GM19239 (cell line): ENCODE data around the gene NSMF.

Experiments used
- DNase-seq: peaks from one replicate; pipeline ENCODE4 v3.0.0; 2011; ENCODE audit warnings: low spot score; ENCODE audit not compliant: insufficient read length
- FAIRE-seq: peaks from 2 replicates; lab custom pipeline; 2011; peaks lifted over from hg19 to GRCh38; lab: Jason Lieb, UNC

Gene NSMF, protein sequence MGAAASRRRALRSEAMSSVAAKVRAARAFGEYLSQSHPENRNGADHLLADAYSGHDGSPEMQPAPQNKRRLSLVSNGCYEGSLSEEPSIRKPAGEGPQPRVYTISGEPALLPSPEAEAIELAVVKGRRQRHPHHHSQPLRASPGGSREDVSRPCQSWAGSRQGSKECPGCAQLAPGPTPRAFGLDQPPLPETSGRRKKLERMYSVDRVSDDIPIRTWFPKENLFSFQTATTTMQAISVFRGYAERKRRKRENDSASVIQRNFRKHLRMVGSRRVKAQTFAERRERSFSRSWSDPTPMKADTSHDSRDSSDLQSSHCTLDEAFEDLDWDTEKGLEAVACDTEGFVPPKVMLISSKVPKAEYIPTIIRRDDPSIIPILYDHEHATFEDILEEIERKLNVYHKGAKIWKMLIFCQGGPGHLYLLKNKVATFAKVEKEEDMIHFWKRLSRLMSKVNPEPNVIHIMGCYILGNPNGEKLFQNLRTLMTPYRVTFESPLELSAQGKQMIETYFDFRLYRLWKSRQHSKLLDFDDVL

DNA sequence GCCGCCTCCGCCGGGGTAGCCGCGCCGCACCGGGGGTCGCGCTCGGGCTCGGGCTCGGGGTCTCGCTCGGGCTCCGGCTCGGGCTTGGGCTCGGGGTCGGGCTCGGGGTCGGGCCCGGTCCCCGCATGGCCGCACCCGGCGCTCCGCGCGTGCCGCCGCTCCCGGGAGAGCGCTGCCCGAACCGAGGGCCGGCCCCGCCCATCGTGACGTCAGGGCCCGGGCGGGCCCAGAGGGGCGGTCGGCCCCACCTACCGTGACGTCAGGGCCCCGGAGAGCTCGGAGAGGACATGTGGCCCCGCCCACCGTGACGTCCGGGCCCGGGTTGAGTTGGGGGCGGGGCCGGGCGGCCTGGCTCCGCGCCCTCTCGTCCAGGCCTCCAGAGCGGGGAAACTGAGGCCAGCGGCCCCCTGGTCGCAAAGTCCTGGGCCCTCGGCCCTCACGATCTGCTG is at the start of gene NSMF:
Gene NSMF (minus strand): TSS at position 183 of the 449 bp plus-strand sequence. CDS start 232 bp downstream, outside the sequence.
- peak; percentile 100 for DNase-seq

DNA sequence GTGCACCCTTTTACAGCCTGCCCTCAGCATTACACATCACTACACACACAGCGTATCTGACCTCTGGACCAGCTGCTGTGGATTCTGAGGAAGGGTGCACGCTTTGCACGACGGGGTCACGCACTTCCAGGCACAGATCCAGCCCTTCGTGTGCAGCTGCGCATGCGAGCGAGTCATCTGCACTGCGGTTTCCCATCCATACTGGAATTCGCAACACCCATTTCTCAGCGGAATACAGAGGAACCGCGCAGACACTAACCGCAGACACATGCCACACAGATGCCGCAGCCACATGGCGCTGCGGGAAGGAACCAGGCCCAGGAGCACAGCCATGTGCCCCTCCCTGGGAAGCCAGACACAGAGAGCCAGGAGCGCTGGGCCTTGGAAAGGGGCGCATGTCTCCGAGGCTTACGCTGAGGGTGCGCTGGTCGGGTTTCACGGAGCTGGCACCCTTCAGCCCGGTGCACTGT is 47.6 kb upstream of the NSMF start:
- no peak for DNase-seq
- no peak for FAIRE-seq

More for the DNA sequence above, at the start of gene NSMF:
- peak; percentile 84 for FAIRE-seq

DNA sequence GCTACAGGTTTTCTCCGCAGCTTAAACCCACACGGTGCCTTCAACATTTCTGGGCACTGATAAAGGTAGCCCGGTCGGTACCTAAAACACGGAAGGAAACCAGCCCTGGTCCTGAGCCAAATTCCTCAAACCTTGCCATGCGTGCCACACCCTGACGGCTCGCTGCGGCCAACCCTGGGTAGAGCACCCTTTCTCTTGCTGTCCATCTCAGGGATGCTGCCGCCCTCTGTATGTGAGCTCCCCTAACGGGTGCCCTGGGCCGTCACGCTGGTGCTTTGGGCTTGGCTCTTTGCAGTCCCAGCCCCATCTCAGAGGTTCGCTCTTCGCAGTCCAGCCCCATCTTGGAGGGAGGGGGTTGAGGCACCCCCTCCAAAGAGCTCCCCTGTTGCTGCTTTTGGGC is 47.1 kb upstream of the NSMF start:
- no peak for DNase-seq
- no peak for FAIRE-seq

DNA sequence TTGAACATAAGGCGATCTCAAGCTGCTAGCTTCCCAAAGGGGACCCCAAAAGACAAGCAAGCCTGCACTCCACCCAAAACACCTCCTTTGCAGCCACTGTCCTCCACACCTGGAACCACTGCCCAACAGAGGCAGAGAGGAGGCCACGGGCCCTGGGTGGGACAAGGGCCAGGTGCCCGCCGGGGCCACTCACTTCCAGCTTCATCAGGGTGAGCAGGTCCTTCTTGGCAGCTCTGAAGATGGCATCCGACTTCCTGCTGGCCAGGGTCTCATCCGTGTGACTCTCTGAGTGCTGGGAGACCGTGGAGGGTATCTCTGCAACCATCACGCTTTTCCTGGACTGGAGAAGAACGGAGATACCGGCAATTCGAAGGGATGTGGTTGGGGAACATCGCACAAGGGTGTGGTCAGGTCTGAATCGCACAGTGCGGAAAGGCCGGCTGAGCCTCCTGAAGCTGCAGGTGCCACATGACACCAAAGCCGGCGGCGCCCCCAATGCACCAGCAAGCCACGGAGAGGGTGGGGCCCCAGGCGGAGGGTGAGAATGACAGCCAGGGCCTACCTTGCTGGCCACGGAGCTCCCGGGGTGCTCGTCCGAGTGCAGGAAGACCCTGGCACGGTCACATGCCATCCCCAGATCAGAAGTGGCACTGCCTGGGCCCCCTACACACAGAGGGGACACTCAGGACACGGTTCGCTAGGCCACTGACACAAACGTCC is 46.4 kb upstream of the NSMF start:
- no peak for DNase-seq
- FAIRE-seq: no peak

DNA sequence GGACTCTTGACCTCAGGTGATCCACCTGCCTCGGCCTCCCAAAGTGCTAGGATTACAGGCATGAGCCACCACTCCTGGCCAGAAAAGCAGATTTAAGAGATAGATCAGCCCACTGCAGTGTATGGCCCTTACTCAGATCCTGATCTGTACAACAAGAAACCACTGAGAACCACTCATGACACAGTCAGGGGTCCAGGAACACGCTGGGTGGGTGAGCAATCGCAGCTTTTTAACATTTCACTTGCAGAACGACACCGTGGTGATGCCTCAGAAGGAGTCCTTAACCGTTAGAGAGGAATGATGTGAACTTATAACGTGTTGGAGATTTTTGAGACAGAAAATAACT is 45.3 kb upstream of the NSMF start:
- DNase-seq (no peak), FAIRE-seq (no peak)

DNA sequence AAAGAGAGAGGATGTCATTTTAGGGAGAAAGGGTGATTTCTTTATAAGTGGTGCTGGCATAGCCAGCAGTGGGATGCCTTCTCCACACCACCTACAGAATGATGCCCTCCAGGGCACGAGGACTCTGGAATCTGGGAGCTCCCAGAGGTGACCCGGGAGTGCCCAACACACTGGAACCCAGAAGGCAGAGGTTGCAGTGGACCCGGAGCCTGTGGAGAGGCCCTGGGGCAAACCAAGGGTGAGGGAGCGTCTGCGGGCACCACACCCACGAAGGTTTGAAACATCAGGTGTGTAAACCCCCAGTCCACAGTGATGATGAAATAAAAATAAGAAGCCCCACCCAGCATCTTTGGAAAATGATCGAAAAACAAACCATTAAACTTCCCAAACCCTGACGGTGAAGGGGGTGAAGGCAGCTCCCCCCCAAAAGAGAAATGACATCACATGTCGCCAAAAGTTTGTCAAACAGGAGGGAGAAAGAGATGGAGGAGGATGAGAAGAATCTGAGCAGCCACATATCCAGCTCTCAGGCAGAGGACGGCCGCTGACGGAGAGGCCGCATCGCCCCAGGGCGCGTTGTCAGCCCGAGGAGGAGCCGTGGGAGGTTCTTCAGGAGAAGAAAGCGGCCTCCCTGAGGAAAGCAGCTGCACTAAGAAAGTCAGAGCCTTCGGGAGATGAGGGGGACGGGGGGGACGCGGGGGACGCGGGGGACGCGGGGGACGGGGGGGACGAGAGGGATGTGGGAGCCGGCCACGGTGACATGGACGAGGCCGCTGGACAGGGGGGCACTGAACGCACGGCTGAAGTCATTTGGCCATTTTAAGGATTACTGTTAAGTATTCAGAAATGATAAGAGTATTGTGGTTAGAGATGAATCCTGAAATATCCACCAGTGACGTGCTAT is 43.1 kb upstream of the NSMF start:
- DNase-seq: no peak
- FAIRE-seq: no peak

DNA sequence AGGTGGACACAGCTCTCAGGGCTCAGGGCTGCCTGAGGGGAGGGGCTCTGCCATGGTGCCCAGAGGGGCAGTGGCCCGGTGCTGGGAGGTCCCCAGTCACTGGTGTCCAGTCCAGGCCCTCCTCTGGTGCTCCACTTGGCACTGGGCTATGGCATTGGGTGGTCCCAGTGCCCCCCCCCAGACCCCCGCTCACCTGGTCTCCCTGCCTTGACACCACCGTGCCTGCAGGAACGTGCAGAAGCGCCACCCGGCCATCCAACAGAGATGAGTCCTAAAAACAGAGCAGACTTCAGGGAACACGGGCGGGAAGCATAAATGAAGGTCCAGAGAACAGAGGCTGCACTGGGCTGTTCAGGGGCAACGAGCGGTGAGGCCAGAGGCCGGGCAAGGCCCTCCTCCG is 42.3 kb upstream of the NSMF start:
- FAIRE-seq: no peak
- no peak for DNase-seq

DNA sequence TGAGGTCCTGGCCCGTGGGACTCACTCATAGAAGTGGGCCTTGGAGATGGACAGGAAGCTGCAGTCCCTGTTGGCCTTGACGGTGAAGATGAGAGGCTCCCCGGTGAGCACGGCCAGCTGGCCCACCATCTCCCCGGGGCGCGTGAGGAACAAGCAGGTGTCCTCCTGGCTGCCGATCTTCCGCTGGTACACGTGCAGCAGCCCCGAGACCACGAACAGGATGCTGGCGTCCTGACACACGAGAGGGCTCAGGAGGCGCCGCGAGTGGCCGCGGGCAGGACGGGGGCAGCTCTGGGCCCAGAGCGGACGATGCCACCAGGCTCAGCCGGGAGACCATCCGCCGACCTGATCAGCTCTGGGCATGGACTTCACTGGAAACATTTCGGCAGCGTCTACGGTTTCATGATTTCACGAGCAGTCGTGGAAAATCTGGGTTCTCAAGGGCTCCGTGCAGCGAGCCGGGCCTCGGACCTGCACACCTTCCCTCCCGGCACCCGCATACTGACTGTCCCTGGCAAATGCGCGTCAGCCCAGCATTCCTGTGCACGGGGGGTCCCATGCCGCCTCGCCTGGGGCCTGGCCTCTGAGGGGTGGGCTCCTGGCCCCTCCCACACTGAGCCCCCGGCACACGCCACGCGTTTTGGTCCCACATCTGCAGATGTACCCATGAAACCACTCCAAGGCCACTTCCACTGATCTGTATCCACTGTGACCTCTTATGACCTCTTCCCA is 41.7 kb upstream of the NSMF start:
- FAIRE-seq (no peak), DNase-seq (no peak)

DNA sequence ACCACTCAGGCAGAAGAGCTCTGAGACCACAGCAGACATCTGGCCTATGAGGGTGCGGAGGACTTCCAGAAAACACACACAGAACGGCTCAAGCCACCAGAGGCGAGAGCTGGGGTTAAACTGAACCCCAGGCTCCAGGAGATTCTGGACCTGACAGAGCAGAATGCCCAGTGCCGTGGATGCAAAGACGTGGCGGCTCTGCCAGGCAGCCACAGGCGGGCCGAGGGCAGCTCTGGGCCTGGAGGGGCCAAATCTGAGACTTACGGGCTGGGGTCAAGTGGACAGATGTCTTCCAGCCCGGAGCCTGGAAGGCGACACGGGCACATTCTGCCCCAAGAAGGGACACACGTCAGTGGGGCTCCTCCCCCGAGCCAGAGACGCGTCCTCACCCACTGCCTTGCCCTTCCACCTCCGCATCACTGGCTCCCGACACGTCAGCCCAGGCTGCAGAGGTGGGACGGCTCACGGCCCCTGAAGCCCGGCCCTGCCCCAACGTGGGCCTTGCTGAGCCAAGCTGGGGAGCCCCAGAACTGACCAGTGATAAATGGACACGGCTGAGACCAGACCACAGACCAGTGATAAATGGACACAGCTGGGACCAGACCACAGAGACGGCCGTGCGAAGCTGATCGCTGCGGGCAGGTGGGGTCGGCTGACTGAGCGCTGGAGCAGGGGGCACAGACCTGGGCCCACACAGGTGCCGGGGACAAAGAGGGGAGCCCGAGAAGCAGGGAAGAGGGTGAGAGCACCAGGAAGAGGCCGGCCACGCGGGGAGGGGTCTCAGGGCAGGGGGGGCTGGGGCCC is 40.9 kb upstream of the NSMF start:
- DNase-seq (no peak), FAIRE-seq (no peak)

DNA sequence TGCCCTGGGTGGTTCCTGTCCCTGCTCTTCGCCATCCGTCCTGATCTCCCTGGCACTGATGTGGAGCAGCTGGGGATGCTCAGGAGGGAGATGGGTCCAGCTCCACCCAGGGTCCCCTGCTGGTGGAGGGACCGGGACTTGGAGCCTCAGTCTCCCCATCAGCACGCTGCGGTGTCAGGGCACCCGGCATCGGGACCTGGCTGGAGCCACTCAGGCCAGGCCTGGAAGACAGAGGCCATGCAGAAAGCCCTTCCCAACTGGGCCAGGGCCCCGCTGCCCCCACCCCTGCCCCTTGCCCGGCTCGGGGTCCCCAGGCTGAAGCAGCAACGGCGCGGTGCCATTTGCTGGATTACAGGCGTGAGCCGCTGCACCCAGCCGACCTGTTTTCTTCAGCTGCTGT is 40.3 kb upstream of the NSMF start:
- FAIRE-seq: no peak
- DNase-seq: no peak

DNA sequence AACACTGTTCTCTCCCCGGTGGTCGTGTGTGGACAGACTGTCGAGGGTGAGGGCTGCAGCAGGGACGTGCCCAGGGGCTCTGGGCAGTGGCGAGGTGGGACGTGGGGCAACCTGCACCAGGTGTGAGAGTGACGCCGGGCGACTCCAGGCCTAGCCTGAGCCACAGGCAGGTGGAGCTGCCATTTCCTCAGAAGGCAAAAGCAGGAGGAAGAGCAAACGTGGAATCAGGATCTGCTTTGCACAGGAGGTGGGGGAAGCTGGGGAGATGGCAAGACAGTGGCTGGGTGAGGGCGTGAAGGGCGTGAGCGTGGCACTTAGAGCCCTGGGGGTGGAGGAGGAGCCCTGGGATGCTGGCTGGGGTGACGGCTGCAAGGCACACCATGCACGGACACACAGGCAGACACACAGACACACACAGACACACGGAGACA is 39.6 kb upstream of the NSMF start:
- DNase-seq: no peak
- FAIRE-seq: no peak

DNA sequence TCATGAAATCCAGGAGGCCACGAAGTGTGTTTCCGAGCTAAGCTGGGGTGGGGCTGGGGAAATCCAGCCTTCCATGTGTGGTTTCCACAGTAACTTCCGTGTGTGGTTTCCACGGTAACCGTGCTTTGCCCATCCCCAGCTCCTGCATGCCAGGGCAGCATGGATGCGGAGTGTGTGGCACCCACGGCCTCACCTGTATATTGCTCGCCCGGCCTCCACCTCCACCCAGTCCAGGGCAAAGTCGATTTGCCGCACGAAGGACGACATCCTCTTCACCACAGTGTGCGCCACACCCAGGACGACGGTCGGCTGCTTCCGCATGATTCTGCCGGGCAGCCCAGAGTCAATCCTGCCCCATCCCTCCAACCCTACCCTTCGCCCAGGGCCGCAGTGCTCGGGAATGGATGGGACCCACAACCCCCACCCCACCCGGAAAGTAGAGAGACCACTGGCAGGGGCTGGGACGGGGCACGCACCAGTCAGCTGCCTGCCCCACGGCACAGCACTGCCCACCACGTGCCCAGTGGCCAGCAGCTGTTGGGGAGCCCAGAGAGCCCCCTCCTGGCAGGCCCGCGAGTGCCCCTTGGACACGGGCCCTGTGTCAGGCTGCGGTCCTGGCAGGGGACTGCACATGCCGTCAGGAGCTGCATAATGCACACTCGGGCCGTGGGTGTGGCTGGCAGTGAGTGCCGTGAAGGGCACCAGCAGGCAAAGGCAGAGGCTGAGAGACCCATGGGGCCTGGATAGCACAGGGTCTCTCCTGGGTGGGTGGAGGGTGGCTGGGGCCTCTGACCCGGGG is 39.0 kb upstream of the NSMF start:
- FAIRE-seq: no peak

DNA sequence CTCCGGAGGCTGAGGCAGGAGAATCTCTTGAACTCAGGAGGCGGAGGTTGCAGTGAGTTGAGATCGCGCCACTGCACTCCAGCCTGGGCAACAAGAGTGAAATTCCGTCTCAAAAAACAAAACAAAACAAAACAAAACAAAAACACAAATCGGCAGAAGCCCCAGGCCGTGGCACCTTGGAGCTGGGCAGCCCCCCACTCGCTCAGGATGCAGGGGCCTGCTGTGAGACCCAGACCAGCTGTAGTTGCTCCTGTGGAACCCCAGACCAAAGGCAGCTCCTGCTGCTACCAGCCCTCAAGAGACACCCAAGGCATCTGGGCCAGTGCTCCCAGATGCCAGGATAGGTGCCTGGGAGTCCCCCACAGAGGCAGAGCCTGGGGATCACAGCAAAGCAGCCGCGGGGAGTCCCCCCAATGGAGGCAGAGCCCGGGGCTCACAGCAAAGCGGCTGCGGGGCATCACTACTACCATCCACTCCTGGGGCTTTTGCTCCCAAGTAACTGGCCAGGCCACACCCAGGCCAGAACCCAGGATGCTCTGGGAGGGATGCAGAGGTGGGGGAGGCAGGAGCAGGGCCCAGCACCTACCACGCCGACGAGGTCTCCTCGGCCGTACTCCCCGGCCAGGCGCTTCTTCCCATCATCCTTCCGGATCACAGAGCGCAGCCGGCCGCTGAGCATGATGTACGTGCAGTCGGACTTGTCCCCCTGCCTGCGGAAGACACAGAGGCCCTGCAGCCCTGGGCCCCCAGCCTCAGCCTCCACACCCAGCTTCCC is 37.7 kb upstream of the NSMF start:
- FAIRE-seq: no peak
- DNase-seq: no peak

More for the DNA sequence above, 39.0 kb upstream of the NSMF start:
- no peak for DNase-seq

DNA sequence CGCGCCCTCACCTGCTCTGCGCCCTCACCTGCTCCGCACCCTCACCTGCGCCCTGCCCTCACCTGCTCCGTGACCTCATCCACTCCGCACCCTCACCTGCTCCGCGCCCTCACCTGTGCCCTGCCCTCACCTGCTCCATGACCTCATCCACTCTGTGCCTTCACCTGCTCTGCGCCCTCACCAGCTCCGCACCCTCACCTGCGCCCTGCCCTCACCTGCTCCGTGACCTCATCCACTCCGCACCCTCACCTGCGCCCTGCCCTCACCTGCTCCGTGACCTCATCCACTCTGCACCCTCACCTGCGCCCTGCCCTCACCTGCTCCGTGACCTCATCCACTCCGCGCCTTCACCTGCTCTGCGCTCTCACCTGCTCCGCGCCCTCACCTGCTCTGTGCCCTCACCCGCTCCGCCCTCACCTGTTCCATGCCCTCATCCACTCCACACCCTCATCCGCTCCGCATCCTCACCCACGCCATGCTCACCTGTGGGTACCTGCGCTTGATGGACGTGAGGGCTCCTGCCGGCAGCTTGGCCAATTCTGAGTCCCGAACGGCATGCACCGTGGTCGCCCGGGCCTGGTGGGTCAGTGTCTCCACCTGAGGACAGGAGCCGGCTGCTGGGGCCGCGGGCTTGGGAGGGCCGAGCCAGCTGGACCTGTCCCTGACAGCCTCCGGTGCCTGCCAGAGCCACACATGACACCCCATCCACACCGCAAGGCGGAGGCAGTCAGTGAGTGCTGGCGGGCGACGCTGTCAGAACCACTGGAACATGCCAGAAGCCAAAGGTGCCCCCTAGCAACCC is 35.6 kb upstream of the NSMF start:
- DNase-seq: no peak
- no peak for FAIRE-seq

DNA sequence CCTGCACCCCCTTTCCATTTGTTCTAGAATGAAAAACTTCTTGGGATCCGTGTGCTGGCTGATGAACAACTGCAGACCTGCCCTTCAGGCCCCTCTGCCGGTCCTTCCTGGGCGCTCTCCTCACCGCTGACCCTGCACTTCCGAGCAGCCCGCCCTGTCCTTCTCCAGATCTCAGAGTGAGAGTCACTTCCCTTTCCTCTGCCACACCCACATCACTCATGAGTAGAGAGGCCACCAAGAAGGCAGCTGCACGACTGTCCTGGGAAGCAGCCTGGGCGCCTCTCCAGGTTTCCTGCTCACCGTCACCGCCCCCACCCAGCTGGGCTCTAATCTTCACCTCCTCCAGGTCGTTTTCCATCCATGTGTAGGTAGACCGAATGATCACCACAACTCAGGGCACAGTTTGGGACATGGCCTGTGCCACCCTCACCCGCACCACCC is 35.0 kb upstream of the NSMF start:
- FAIRE-seq: no peak

DNA sequence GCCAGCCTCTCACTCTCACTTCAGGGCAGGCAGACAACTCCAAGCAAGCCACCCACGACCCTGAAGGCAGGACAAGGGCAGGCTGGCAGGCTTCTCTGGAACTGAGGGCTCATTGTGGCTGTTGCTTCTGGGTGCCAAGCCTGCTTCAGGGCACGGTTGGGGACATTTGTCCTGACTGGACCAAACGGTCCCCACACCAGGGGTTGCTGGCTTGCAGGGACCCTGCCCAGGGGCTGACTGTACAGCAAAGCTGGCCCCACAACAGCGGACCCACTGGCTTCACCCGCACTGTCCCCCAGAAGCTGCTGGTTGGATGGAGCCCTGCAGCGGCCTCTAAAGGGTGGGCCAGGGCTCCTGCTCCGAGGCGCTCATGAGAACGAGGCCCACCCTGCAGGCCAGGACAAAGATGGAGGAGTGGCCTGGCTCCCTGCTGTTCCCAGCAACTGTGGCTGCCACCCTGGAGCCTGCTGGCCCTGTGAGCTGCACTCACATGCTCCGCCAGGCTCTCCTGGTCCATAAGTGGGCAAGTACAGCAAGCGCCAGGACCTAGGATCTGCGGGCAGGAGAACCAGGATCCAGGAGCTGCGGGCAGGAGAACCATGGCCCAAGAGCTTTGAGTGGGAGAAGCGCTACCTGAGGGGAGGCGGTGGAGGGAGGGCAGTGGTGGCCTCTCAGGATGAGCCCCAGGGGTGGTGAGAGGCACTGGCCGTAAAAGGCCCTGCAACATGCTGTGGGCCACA is 34.4 kb upstream of the NSMF start:
- DNase-seq (no peak), FAIRE-seq (no peak)

More for the DNA sequence above, 35.0 kb upstream of the NSMF start:
- no peak for DNase-seq
